HG03060 (cell line): ENCODE results near the gene MKLN1.

Experiments
- ATAC-seq: cut with Tn5 transposase; IDR thresholded peaks from one replicate; pipeline ENCODE4 v1.9.1; 2021; ENCODE audit warnings: low read depth, moderate number of reproducible peaks; ENCODE audit not compliant: unreplicated experiment

Gene MKLN1

DNA sequence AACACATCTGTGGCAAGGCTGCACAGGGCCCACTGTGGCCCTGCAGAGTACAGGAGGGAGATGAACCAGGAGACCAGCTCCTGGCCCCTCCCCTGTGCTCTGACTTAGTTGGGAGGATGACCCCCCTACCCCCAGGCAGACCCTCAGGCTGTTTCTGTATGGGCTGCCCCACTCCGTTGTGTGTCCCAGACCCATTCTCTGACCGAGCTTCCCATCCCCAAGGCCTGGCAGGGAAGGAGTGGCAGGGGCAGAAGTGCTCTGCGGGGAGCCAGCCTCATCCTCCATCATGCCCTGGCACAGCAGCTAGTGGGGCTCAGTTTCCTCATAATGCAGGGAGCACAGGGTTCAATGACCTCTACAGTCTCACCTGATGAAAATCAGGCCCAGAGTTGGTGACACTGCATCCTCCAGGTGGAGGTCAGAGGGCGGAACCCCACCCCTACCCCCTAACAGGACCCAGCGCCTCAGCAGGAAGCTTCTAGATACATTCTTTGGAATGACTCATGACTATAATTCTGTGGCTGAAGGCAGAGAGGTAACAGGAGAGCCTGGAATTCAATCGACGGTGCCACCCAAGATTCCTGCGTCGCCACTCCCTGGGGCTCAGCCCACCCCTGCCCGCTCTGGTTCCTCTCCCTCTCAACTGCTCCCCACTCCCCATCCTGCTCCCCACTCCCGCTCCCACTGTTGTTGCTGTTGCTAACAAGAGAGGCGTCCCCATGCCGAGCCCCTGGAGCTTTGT, 210.6 kb downstream of the MKLN1 start:
- ATAC-seq, result no peak

- no peak for ATAC-seq
These were observed 211.1 kb downstream of the MKLN1 start for GRCh38 chr7:131538813-131539179.

DNA sequence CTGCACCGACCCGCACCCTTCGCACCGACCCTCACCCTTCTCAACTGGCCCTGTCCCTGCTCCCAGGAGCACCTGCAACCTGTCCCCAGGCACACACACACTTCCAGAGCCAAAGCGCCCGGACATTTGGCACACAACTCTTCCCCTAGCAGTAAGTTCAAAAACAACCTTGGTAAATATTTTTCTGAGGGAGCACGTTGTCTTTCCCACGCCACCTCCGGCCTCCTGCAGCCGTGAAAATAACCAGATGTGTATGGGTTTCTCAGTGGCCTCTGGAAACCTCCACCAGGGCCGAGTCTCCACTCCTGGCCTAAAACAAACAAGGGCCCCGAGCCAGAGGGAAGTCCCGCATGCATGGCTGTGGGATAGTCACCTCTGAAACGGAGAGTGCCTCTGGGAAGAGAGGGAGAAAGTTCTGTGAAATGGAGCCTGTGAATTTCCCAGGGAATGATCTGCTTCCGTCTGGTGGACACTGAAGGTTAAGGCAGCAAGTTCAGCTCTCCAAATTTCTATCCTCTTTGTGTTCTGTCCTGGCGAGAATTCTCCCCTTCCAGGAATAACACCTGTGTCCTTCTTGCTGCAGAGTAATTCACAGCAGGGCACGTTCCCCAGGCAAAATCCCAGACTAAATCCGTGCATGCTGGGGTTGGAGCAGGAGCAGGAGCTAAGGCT, 213.0 kb downstream of the MKLN1 start:
- ATAC-seq, result no peak

- ATAC-seq, result no peak
These were observed 215.6 kb downstream of the MKLN1 start for GRCh38 chr7:131543298-131543697.

GRCh38 chr7:131544021-131544420, 216.3 kb downstream of the MKLN1 start:
- no peak for ATAC-seq

GRCh38 chr7:131544449-131545301, 217.0 kb downstream of the MKLN1 start:
- ATAC-seq, result no peak

- no peak for ATAC-seq
These were observed 218.4 kb downstream of the MKLN1 start for GRCh38 chr7:131546126-131546525.
